ENCODE measurements around the gene ZNF460.

- TF ChIP-seq CTCF (IDR thresholded peaks at IDR 0.05 in 4 of 5, conservative IDR thresholded peaks at IDR 0.05 in 1 of 5) = no peak
- TF ChIP-seq POLR2A (IDR thresholded peaks at IDR 0.05) = no peak
These were observed 31.0 kb upstream of the ZNF460 start for GRCh38 chr19:57249329-57249728.

All from gastrocnemius medialis (tissue), 4 donors.